ENCODE results near the gene TAX1BP1. TPM values are rescaled to one million over a fixed set of nuclear protein-coding genes. Genes with fewer than 3 reads are reported as not detected.

The TAX1BP1 gene
- total RNA-seq, 1 experiment from 2014 or later = 58.3 TPM

- H2BK15ac ChIP-seq (ENCODE audit: low read depth, low read length) = no peak overlapping the region
- H4K20me1 ChIP-seq (ENCODE audit: control insufficient read depth, insufficient read depth, insufficient read length) = no peaks in the 10 kb centered on the region
- no peak overlapping the region for H4K8ac ChIP-seq (replicated peaks; ENCODE audit: insufficient read length, low read depth, low read length)
- H3K18ac ChIP-seq (ENCODE audit: insufficient read length, low read depth, low read length) = no peak overlapping the region
- H2AK5ac ChIP-seq (ENCODE audit: insufficient read length, low read length) = no peak overlapping the region
- no peaks in the 10 kb centered on the region for H3K79me2 ChIP-seq (ENCODE audit: insufficient read depth, low read length)
- no peak overlapping the region for H2BK20ac ChIP-seq (ENCODE audit: low read depth, low read length, poor library complexity, severe bottlenecking)
- no peaks in the 10 kb centered on the region for H3K27me3 ChIP-seq (ENCODE audit: insufficient read depth, low read length)
- no peak overlapping the region for H4K91ac ChIP-seq (ENCODE audit: insufficient read length, low read depth, low read length)
- no peaks in the 10 kb centered on the region for H3K9me3 ChIP-seq (ENCODE audit: control insufficient read depth, low read depth, low read length)
- H3K4me1 ChIP-seq (ENCODE audit: insufficient read depth, low read length) = no peaks in the 10 kb centered on the region
- TF ChIP-seq, protein P1, sequence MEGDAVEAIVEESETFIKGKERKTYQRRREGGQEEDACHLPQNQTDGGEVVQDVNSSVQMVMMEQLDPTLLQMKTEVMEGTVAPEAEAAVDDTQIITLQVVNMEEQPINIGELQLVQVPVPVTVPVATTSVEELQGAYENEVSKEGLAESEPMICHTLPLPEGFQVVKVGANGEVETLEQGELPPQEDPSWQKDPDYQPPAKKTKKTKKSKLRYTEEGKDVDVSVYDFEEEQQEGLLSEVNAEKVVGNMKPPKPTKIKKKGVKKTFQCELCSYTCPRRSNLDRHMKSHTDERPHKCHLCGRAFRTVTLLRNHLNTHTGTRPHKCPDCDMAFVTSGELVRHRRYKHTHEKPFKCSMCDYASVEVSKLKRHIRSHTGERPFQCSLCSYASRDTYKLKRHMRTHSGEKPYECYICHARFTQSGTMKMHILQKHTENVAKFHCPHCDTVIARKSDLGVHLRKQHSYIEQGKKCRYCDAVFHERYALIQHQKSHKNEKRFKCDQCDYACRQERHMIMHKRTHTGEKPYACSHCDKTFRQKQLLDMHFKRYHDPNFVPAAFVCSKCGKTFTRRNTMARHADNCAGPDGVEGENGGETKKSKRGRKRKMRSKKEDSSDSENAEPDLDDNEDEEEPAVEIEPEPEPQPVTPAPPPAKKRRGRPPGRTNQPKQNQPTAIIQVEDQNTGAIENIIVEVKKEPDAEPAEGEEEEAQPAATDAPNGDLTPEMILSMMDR (conservative IDR thresholded peaks at IDR 0.05) = no peak
- no peak overlapping the region for H2BK5ac ChIP-seq (ENCODE audit: insufficient read length, low read length)
- no peaks in the 10 kb centered on the region for H3K23me2 ChIP-seq (ENCODE audit: insufficient read length, low read depth, low read length, poor library complexity, severe bottlenecking)
- no peak overlapping the region for H3T11ph ChIP-seq (ENCODE audit: low read length)
- H3K27me3 Mint-ChIP-seq (ENCODE audit: low read depth) = 0 out of 2 replicates have a peak, but pooled peaks cover 1% of the 10 kb centered on the region
- no peak for DNase-seq
- no peak overlapping the region for H3K4me2 ChIP-seq (ENCODE audit: insufficient read depth, insufficient read length, low read length)
- no peaks in the 10 kb centered on the region for H3K79me1 ChIP-seq (ENCODE audit: insufficient read depth, low read depth, low read length, poor library complexity, severe bottlenecking)
- H2AFZ ChIP-seq (ENCODE audit: low read length) = no peak overlapping the region
- no CpG with 5 or more reads among the region's 6 CpGs for WGBS (ENCODE audit: extremely low coverage, insufficient read length, low lambda C conversion rate)
- H3K4me3 Mint-ChIP-seq = no peak overlapping the region
- no peaks in the 10 kb centered on the region for H3K36me3 Mint-ChIP-seq (ENCODE audit: insufficient read depth in 1 of 3, low read depth in 3 of 3)
- no peak overlapping the region for H3K4ac ChIP-seq (ENCODE audit: low read depth, low read length)
- H4K5ac ChIP-seq (ENCODE audit: insufficient read length, low read depth, low read length) = no peak overlapping the region
- no peak overlapping the region for H3K9ac ChIP-seq (ENCODE audit: extremely low read depth, insufficient read length, low read length)
- H3K14ac ChIP-seq (ENCODE audit: insufficient read depth, low read length) = no peak overlapping the region
- no peak overlapping the region for H3K56ac ChIP-seq (ENCODE audit: insufficient read length, low read depth, low read length)
- no peak overlapping the region for H3K27ac Mint-ChIP-seq
- H2BK120ac ChIP-seq (ENCODE audit: low read depth, low read length, poor library complexity, severe bottlenecking) = no peak overlapping the region
- H3K27ac ChIP-seq (ENCODE audit: insufficient read length, low read depth, low read length) = no peak overlapping the region
- H3K4me1 Mint-ChIP-seq = no peaks in the 10 kb centered on the region; a peak in 1 of 4 replicates
- H3K23ac ChIP-seq (ENCODE audit: insufficient read length, low read depth, low read length) = no peak overlapping the region
- no peaks in the 10 kb centered on the region for H3K9me3 Mint-ChIP-seq
- H2BK12ac ChIP-seq (ENCODE audit: insufficient read length, low read depth, low read length) = no peak overlapping the region
These were observed 39.5 kb upstream of the TAX1BP1 start for GRCh38 chr7:27700501-27700900.

All from H9 (cell line).